Left cardiac atrium (tissue), 4 donors: ENCODE results near the gene CALCR. TPM values are rescaled to one million over a fixed set of nuclear protein-coding genes. Genes with fewer than 3 reads are reported as not detected.

ENCODE experiments used
- ATAC-seq, 2 donors: fragments of 200-7000 bp; cut with Tn5 transposase; one replicate each; pipeline ENCODE4 v1.9.1; 2020; ENCODE audit warnings: mild to moderate bottlenecking in 2 of 2, moderate library complexity in 2 of 2
- DNase-seq: peaks from one replicate; pipeline ENCODE4 v3.0.0-alpha.2; 2020
- intact Hi-C, 2 donors: fragments of 100-400 bp; cut with DNase I; formaldehyde crosslinking; loops; one replicate each; pipeline versions ENCODE4 v1.14.1 to v1.15.1; 2022 to 2023
- microRNA-seq, 2 donors: library from miRNA; unstranded; fragments of <30 nt; microRNA quantifications; one replicate each; pipeline ENCODE4 v1.2.0, GENCODE V29; 2020
- total RNA-seq, 2 donors: library from RNA; stranded (reverse); fragmentation: NEBNext Ultra II Directional; extraction: Animal tissue kit (Norgen Biotek cat#: 25700); gene quantifications; one replicate each; pipeline ENCODE4 v1.2.1, GENCODE V29; 2021
- donor health status: DM: no; HTN: yes; CAD: no.
- donor health status: DM: no; HTN: yes; CAD: no; lungs with severe emphysema.
- donor health status: DM: yes; HTN: yes; CAD: no.
- donor health status: Dilated cardiomyopathy.

Gene CALCR
- total RNA-seq, 2 donors from 2014 or later = 0.08 to 0.09 TPM

- intact Hi-C loops = no loop called here
- no peak for ATAC-seq
- DNase-seq = no peak
Observed at GRCh38 chr7:93399642-93400041, 174.9 kb downstream of the CALCR start.

- DNase-seq (no peak), ATAC-seq (no peak)
- intact Hi-C loops = no loop called here
Observed at GRCh38 chr7:93392984-93393383, 181.5 kb downstream of the CALCR start.

DNA sequence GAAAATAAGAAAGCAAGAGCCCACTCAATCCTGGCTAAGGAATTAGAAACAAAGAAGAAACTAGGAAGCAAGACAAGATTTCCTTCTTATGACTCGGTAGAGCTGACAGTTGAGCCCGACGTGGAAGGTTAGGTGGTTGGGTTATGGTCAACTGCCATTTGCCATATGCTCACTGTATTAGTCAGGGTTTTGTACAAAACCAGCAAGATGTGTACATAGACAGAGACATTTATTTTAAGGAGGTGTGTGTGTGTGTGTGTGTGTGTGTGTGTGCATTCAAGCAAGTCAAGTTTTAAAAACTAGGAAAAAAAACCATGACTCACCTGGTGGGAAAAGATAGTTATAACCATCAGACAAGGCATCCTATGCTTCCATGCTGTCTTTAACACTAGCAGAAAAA, 183.9 kb downstream of the CALCR start:
- DNase-seq = no peak
- intact Hi-C loops = no loop called here
- no peak for ATAC-seq

DNA sequence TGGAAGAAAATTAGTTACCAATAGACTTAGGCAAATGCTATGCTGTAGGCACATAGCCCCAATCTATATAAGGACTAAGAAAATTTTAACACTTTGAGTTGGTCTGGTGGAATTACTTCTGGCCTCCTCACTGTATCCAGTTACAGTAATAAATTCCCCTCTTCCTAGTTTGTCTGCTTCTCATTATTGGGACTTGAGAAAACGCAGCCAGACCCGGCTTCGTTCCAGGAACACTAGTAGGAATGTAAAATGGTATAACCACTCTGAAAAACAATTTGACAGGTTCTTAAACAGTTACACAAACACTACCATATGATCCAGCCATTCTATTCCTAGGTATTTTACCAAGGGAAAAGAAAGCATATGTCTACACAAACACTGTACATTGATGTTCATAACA, 192.2 kb downstream of the CALCR start:
- intact Hi-C loops = no loop called here
- ATAC-seq (no peak), DNase-seq (no peak)

DNA sequence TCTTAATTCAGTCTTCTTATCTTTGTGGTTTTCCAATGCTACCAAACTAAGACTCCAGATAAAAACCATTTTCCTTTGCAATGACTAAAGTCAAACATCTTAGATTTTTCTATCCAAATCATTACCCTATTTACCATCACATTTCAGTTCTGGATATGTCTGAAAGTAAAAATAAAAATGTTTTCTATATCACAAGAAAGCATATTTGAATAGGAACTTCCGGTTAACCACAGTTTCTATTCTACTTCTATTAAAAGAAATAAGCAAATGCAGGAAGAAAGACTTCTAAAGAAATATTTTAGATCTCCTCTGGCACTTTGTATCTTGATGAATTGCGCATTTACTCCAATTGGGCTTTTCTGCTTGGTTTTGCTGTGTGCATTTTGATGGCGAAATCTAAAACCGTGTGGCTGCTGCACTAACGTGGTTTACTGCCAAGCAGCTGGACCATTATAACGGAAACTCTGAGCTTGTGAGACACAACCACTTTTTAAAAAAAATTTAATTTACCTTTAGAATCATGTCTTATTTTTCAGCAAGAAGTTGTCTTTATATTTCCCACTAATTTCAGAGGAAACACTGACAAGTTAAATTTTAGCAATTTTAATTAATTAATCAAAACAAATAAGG, 196.3 kb downstream of the CALCR start:
- DNase-seq = no peak
- no peak for ATAC-seq
- intact Hi-C loops = no loop called here

DNA sequence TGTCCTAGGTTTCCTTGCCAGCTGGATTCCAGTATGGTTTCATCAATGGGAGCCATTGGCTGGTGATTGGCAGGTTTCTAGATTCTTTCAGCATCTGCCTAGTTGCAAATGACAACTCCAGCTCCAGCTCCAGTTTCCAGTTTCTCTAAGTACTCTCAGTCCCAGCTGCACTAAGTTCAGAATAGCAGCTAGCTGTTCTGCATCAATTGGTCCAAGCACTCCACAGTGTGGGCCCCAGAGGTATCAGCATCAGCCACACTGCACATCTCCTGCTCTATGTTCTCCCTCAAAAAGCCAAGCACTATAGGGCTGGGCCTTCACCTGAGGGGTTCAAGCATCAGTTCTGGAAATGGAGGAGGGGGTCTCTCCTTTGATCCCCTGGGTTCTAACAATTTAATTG, 198.9 kb downstream of the CALCR start:
- DNase-seq = no peak
- no peak for ATAC-seq
- intact Hi-C loops = no loop called here

Small RNA genes lying within 50 kb of the gene (microRNA-seq; reads per million reads assigned to microRNA genes)
- 4.0 to 10.1 reads per million in 2 donors for gene MIR489
- 11.9 to 33.2 reads per million in 2 donors for gene MIR653
